Lung (tissue), 12 donors: ENCODE data around the gene PSMA5. TPM values are rescaled to one million over a fixed set of nuclear protein-coding genes. Genes with fewer than 3 reads are reported as not detected.

Source experiments
- ATAC-seq: fragments of 200-7000 bp; cut with Tn5 transposase; one replicate; pipeline ENCODE4 v1.9.1; 2020; ENCODE audit warnings: moderate number of reproducible peaks; ENCODE audit not compliant: insufficient read depth, low FRiP score
- DNase-seq, 3 donors: peaks; one replicate each; pipeline ENCODE4 v3.0.0-alpha.2; 2013 to 2017
- H3K27ac ChIP-seq, 2 donors: one replicate each; pipeline ENCODE4 v1.5.1; 2013; ENCODE audit warnings: mild to moderate bottlenecking in 2 of 2, moderate library complexity in 2 of 2, control low read depth in 1 of 2, inconsistent platforms in 1 of 2, low read depth in 1 of 2, low read length in 1 of 2
- H3K27me3 ChIP-seq, 3 donors: one replicate each; pipeline ENCODE4 v1.5.1; 2013; ENCODE audit warnings: low read length in 2 of 3; ENCODE audit not compliant: control insufficient read depth in 3 of 3, insufficient read depth in 3 of 3
- H3K36me3 ChIP-seq, 4 donors: one replicate each; pipeline ENCODE4 v1.5.1; 2013; ENCODE audit warnings: low read length in 4 of 4, mild to moderate bottlenecking in 1 of 4, moderate library complexity in 1 of 4; ENCODE audit not compliant: control insufficient read depth in 4 of 4, insufficient read depth in 4 of 4
- H3K4me1 ChIP-seq, 5 donors: one replicate each; pipeline ENCODE4 v1.5.1; 2013; ENCODE audit warnings: low read length in 5 of 5, mild to moderate bottlenecking in 2 of 5, moderate library complexity in 1 of 5; ENCODE audit not compliant: control insufficient read depth in 5 of 5, insufficient read depth in 5 of 5
- H3K4me3 ChIP-seq: one replicate; pipeline ENCODE4 v1.5.1; 2013; ENCODE audit warnings: mild to moderate bottlenecking, control low read depth, moderate library complexity
- H3K9ac ChIP-seq, 2 donors: one replicate each; pipeline ENCODE4 v1.5.1; 2013; ENCODE audit warnings: low read length in 2 of 2, control low read depth in 1 of 2; ENCODE audit not compliant: insufficient read depth in 1 of 2
- H3K9me3 ChIP-seq, 4 donors: one replicate each; pipeline ENCODE4 v1.5.1; 2013; ENCODE audit warnings: low read length in 3 of 4, mild to moderate bottlenecking in 1 of 4, moderate library complexity in 1 of 4; ENCODE audit not compliant: control insufficient read depth in 4 of 4, insufficient read depth in 3 of 4
- WGBS, 2 donors: extraction: QIAGEN DNeasy Blood & Tissue Kit; methylation state at CpG; one replicate each; pipeline ENCODE4 v1.1.7; 2013; 5-methylcytosine and 5-hydroxymethylcytosine counted together
- polyA plus RNA-seq, 2 donors: library from polyadenylated mRNA; stranded (reverse); fragments of 200-250 nt; gene quantifications; one replicate each; pipeline ENCODE4 v1.2.1, GENCODE V29; 2013
- total RNA-seq, 2 donors: library from RNA; depleted of rRNA in 1 of 2; stranded (reverse); fragments of >200 nt in 1 of 2; gene quantifications; one replicate each; pipeline ENCODE4 v1.2.1, GENCODE V29; 2014 to 2021
- TF ChIP-seq, protein P1 (sequence below): IDR thresholded peaks from 2 replicates; pipeline ENCODE4 v1.5.1; 2012; ENCODE audit warnings: mild to moderate bottlenecking; ENCODE audit errors: control extremely low read depth, extremely low read depth
- donor health status: control.
- donor health status: control.
- donor health status: Bipolar disorder and iron deficiency.
- donor health status: healthy.
- donor health status: DM: yes; HTN: yes; CAD: no.

Gene PSMA5
- total and polyA plus RNA-seq, 4 donors, result 33.8 to 93.0 (median 71.8) TPM

DNA sequence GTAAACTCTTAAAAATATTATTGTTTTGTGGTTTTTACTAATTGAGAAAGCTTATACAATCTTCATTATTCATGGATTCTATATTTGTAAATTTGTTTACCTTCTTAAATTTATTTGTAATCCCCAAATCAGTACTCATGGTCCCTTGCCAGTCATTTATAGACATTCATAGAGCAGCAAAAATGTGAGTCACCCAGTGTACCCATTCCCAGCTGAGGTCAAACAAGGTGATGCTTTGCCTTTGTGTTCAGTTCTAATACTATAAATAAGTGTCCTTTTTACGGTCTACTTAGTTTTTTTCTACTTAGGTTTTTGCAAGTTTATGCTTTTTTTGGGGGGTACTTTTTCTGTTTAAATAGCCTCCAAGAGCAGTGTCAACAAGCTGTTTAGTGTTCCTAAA is 64.6 kb downstream of the PSMA5 start:
- Histone ChIP-seq H3K4me3 (no peak overlapping the region), H3K27ac (no peak overlapping the region), H3K27me3 (no peaks in the 10 kb centered on the region), H3K9me3 (no peaks in the 10 kb centered on the region), H3K4me1 (peaks cover 0 to 17% (median 9%) of the 10 kb centered on the region in 5 donors), H3K36me3 (peaks cover 0 to 12% (median 1%) of the 10 kb centered on the region in 4 donors), H3K9ac (no peak overlapping the region)
- ATAC-seq, result no peak
- TF ChIP-seq, protein P1, sequence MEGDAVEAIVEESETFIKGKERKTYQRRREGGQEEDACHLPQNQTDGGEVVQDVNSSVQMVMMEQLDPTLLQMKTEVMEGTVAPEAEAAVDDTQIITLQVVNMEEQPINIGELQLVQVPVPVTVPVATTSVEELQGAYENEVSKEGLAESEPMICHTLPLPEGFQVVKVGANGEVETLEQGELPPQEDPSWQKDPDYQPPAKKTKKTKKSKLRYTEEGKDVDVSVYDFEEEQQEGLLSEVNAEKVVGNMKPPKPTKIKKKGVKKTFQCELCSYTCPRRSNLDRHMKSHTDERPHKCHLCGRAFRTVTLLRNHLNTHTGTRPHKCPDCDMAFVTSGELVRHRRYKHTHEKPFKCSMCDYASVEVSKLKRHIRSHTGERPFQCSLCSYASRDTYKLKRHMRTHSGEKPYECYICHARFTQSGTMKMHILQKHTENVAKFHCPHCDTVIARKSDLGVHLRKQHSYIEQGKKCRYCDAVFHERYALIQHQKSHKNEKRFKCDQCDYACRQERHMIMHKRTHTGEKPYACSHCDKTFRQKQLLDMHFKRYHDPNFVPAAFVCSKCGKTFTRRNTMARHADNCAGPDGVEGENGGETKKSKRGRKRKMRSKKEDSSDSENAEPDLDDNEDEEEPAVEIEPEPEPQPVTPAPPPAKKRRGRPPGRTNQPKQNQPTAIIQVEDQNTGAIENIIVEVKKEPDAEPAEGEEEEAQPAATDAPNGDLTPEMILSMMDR, result no peak
- WGBS, 2 donors, result 57 to 61% methylated on average over 1 of the region's 1 CpG
- DNase-seq, result no peak

DNA sequence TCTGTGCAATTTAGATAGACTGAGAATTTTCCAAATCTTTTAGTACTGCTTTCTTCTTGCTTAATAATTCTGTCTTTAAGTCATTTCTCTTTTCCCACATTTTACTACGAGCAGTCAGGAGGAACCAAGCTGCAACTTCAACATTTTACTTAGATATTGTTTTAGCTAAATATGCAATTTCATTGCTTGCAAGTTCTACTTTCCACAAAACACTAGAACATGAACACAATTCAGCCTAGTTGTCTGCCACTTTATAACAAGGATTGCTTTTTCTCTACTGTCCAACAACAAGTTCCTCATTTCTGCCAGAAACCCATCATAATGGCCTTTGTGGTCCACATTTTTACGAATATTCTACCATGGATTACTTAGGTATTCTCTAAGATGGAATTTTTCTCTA is 65.2 kb downstream of the PSMA5 start:
- no peak overlapping the region for H3K27ac ChIP-seq
- H3K9ac ChIP-seq, result no peak overlapping the region
- H3K4me3 ChIP-seq, result no peak overlapping the region
- no peak for ATAC-seq
- no peak for DNase-seq
- TF ChIP-seq, protein P1, result no peak
- H3K9me3 ChIP-seq, result peaks cover 0 to under 1% (median 0%) of the 10 kb centered on the region in 4 donors
- 54 to 78% methylated on average over 2 of the region's 2 CpGs for WGBS, 2 donors
- peaks cover 3 to 22% (median 9%) of the 10 kb centered on the region in 5 donors for H3K4me1 ChIP-seq
- H3K36me3 ChIP-seq, result peaks cover 0 to 8% (median 0%) of the 10 kb centered on the region in 4 donors
- H3K27me3 ChIP-seq, result no peaks in the 10 kb centered on the region

DNA sequence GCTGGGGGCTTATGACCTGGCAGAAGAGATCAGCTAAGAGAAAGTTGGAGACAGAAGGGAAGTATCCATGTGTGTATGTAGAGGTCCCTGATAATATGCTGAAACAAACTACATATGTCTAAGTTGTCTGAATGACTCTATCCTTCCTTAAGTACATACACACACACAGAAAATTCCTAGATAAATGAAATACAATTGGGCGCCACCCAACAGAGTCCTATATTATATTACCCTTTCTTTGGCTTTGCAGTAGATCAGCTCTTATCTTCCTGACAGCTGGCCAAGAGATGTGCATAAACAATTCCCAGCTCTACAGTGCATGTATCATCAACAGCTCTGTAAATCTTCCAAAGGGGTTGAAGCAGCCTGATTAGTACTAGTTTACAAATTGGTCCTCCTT is 68.6 kb downstream of the PSMA5 start:
- 79 to 83% methylated on average over 1 of the region's 1 CpG for WGBS, 2 donors
- H3K4me1 ChIP-seq, result peaks cover 2 to 24% (median 9%) of the 10 kb centered on the region in 5 donors

More for the DNA sequence above, 68.6 kb downstream of the PSMA5 start:
- H3K9me3 ChIP-seq, result peaks cover 0 to 3% (median 0%) of the 10 kb centered on the region in 4 donors
- peaks cover 0 to 5% (median 2%) of the 10 kb centered on the region in 4 donors for H3K36me3 ChIP-seq
- DNase-seq (peak; percentile 39 to 86 (median 82)), ATAC-seq (no peak)
- H3K9ac ChIP-seq, result peak overlapping the region in 1 of 2 donors; percentile 30
- H3K27me3 ChIP-seq, result no peaks in the 10 kb centered on the region
- H3K27ac ChIP-seq, result peak overlapping the region in 1 of 2 donors; percentile 40
- H3K4me3 ChIP-seq, result no peak overlapping the region
- TF ChIP-seq, protein P1, result no peak
